HG03460 (cell line): ENCODE data around the gene MLC1.

ENCODE experiments used
- ATAC-seq: cut with Tn5 transposase; IDR thresholded peaks from one replicate; pipeline ENCODE4 v1.9.1; 2021; ENCODE audit not compliant: unreplicated experiment

The MLC1 gene

DNA sequence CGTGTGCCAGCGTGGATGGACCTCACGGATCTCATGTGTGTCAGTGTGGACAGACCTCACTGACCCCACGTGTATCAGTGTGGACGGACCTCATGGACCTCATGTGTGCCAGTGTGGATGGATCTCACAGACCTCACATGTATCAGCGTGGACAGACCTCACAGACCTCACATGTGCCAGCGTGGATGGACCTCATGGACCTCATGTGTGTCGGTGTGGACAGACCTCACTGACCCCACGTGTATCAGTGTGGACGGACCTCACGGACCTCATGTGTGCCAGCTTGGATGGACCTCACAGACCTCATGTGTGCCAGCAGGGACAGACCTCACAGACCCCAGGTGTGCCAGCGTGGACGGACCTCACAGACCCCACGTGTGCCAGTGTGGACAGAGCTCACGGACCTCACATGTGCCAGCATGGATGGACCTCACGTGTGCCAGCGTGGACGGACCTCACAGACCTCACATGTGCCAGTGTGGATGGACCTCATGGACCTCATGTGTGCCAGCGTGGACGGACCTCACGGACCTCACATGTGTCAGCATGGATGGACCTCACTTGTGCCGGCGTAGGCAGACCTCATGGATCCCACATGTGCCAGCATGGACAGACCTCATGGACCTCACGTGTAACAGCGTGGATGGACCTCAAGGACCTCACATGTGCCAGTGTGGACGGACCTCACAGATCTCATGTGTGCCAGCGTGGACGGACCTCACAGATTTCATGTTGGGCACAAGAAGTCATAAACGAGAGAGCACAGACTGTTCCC is 45.4 kb downstream of the MLC1 start:
- ATAC-seq = no peak

DNA sequence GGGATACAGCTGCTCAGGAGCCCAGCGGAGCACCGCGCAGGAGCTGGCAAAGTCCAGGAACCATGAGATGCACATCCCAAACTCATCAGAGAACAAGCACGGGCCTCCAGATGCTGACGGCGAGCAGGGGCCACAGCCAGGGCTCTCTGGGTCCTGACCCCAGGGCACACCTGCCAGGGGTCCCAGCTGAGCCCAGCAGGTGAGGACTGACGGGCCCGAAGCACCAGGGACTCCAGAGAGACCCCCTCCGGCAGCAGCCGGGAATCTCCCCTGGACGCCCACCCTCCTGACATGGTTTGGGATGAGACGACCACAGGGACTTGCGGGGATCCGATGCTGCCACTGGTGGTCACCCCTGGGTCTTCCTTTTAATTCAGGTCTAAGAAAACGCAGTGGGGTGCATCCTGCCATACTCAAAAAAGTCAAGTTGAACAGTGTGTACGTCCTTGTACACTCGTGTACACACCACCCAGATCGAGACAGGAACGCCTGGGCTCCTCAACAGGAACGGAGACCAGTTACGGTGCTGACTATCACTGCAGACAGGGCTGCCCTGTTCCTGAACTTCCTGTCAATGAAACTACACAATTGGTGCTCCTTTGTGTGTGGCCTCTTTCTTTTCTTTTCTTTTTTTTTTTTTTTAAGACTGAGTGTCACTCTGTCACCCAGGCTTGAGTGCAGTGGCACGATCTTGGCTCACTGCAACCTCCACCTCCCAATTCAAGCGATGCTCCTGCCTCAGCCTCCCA is 49.1 kb downstream of the MLC1 start:
- ATAC-seq = no peak

DNA sequence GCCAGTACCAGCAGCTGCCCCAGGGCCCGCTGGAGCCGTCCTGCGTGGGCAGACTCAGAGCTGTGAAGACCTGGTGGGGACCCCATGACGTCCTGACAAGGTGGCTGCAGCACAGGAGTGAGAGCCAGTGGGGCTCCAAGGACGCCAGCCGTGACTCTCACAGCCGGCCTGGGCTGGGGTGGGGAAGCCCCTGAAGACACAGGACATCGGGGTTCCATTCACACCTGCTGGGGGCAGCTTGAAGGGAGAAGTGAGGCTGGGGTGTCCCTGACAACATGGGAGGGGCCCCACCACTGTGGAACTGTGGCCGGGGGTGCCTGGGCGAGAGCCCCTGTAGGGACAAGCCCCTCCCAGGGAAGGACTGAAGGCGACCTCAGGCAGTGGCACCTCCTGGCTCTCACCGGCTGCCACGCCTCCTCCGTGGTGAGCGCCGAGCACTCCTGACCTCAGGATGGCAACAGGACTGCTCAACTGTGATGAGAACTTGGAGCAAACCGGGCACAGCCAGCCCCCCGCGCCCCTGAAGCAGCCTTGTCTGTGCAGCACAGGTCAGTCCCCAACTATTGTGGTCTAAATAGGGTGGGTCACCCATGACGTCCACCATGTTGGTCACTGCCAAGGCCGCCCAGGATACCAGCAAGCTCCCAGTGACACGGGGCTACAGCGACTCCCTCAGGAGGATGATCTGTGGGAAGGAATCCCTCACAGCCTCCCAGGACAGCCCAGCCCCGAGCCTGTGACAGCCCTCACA is 49.9 kb downstream of the MLC1 start:
- ATAC-seq = no peak

DNA sequence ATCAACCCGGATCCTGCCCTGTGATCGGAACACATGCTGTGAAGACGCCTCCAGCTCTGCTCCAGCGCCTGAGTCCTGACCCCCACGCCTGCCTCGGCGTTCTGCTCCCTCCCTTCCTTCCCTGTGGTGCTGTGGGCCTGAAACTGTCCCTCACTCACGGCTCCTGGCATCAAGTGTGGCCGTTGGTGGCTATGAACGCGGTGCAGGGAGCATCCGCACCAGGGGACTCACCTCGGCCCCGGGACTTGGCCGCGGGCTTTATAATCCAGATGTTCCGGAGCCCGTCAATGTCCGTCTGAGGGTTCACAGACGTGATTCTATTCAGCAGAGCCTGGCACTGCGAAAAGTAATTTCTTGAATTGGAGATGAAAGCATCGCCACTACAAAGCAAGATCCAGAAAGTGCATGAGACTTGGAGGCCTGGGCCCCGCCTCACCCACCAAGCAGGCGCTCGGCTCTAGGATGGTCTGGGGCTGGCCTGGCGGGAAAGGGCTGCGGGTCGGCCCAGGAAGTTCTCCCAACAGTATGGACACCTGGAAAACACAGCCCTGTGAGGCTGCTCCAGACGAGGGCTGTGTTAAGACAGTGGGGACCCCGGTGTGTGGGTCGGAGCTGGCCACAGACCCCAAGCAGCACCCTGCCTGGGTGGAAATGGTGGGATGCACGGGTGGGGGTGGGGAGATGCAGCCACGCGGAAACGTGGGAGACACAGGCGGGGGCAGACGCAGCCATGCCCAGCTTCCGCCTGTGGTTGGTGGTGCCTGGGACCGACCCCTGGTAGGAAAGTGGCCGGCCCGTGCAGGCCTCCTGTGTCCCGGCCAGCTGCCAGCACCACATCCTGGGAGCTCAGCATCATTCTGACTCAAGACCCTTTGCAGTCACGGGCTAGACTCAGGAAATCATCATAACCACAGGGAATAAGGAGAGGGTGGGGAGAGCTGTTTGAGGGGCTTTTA is 50.8 kb downstream of the MLC1 start:
- ATAC-seq = no peak

GRCh38 chr22:50032941-50033601 is 52.2 kb downstream of the MLC1 start:
- no peak for ATAC-seq

DNA sequence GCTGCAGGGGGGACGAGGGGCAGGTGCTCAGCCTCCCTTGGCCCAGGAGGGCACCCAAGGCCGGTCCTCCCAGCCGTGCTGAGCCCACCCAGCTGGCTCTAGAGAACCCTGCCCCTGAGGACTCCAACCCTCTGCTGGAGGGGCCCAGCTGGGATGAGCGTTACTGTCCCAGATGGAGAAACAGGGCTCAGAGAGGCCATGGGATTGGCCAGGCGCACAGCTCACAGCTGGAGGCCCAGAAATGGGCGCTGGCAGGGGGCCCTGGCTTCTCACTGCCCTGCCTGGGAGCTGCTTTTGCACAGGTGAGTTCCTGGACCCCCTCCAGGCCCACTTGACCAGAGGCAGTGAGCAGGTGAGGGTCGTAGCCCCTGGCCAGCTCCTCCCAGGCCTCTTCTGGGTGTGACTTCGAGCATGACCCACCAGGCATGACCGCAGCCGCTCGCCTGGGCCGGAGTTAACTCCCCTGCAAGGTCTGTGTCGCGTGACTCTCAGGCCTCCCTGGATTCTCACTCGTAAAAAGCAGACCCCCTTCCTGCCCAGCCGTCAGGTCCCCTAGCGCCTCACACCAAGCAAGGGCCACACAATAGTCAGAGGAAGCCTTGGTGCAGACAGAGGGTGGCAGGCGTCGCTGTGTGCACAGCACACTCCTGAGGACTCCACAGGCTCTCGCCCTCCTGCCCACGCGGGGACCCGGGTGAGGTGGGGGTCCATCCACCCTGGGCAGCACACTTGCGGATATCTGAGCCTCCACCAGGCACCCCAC is 52.9 kb downstream of the MLC1 start:
- ATAC-seq = no peak

DNA sequence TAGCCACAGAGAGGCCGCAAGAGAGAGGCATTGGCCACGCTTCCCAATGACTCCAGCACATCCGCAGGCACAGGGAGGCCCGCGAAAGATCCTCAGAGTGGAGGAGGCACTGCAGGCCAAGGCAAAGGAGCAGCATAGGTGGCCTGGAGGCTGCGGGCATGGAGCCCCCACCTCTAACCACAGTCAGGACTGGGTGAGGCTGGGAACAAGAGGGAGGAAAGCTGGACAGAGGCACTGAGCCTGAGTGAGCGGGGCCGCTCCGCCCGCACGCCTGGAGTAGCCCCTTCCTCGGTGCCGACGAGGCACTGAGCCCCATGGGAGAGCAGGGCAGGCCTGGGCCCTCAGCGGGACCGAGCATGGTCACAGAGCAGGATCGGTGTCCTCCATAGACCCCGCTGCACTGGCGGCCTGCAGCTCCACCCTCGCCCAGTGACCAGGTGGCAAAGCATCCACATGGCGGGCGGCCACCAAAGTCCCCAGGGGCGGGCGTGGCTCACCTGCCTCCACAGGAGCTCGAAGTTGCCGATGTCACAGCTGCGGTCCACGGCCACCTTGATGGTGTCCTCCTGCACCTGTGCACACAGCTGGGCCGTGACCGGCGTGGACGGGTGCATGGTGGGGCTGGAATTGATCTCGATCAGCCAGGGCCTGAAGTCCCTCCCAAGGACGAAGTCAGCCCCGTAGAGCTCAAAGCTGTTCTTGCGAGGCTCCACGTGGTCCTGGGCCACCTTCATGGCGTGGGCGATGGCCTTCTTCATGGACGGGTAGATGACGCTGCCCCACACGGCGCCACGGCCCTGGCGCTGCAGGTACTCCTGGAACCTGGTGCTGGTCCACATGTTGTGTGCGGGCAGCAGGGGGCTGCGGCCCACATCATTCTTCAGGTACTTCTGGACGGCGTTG is 53.8 kb downstream of the MLC1 start:
- no peak for ATAC-seq

DNA sequence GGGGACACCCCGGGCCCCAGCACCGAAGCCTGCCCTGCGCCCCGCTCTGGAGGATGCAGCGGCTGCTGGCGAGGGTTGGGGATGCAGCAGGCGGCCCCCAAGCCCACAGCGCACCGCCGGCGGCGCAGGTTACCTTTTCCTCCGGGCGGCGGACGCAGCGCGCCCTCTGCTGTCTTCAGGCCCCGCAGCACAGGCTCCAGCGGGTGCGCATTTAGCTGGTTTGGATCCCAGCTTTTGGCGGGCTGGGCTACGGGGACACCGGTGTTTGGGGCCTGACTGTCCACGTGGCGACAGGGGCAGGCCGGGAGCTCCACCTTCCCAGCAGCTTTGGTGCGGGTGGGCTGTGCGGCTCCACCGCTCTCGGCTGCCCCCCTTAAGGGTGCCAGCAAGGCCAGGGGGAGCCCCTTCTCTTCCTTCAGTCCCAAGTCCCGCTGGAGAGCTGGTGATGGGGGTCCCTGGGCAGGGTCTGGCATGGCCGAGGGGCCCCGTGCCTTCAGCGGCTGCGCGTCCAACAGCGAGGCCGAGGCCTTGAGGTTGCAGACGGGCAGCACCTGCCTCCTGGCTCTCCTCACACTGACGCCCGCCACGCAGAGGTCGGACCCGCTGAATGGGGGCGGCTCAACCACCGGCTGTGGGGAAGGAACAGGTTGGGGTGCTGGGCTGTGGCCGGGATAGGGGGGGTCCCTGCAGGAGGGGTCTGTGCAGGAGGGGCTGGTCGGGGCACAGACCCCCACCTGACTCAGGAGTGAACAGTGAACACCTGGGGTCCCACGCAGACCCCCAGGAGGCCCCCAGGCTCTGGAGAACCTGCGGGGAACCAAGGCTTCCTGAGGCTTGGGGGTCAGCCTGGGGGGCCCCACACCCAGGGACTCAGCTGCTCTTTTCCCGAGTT is 54.7 kb downstream of the MLC1 start:
- ATAC-seq = peak; percentile 57

DNA sequence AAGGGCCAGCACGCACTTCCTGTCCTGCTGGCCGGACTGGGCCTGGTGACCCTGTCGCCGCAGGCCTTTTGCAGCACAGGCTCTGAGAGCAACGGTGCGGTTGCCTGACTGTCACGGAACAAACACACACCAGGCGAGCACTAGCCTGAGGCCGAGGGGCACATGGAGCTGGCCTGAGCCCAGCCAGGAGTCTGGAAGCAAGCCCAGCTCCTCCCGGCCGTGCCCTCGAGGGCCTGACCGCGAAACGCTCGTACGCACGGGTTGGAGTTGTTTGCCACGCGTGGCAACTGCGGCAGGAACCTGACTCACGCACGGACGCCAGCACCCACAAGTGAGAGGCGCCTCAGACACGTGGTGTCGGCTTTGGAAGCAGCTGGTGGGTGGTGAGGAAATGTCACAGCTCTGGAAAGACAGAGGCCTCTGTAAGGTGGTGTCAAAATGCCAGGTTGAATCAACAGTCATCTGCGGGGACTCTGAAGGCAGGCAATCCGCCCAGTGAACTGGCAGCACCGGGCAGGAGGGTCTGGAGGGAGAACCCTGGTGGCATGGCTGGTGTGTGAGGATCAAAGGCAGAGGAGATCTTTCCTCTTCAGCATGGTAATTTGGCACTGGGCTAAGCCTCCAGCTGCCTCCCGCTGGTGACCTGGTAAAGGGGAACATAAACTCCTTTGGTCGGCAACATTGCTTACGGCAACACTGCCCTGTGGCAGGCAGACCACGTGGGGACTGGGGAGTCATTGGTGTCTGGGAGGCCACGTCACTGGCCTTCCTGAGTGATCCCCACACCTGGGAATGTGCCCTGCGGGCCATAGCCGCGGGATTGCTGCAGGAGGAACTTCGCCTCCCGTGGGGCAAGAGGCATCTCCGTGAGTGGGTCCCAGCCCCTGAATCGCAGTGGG is 57.3 kb downstream of the MLC1 start:
- no peak for ATAC-seq

DNA sequence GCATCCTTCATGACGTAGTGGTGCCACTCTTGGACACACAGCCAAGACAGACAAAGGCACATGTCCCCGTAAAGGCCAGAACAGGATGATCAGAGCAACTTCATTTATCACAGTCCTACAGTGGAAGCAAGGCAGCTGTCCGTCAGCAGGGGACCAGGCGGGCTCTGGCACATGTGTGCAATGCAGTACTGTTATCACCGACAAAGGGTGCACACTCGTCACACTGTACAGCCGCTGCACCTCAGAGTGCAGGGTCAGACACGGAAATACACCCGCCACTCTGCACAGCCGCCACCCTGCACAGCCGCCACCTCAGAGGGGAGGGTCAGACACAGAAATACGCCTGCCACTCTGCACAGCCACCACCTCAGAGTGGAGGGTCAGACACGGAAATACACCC is 59.2 kb downstream of the MLC1 start:
- ATAC-seq = no peak

DNA sequence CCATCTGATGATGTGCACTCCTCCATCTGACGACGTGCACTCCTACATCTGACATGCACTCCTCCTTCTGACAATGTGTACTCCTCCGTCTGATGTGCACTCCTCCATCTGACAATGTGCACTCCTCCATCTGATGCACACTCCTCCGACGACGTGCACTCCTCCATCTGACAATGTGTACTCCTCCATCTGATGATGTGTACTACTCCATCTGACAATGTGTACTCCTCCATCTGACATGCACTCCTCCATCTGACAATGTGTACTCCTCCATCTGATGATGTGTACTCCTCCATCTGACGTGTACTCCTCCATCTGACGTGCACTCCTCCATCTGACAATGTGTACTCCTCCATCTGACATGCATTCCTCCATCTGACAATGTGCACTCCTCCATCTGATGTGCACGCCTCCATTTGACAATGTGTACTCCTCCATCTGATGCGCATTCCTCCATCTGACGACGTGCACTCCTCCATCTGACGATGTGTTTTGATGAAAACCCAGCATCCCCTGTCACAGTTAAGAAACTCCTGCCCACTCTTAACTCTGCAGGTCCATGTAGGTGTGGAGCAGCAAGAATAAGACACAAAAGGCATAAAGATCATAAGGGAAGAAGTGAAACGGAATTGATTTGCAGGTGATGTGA is 62.9 kb downstream of the MLC1 start:
- no peak for ATAC-seq

- no peak for ATAC-seq
These were observed 64.6 kb downstream of the MLC1 start for GRCh38 chr22:50020606-50021005.

- ATAC-seq = no peak
These were observed 65.9 kb downstream of the MLC1 start for GRCh38 chr22:50019316-50019715.

DNA sequence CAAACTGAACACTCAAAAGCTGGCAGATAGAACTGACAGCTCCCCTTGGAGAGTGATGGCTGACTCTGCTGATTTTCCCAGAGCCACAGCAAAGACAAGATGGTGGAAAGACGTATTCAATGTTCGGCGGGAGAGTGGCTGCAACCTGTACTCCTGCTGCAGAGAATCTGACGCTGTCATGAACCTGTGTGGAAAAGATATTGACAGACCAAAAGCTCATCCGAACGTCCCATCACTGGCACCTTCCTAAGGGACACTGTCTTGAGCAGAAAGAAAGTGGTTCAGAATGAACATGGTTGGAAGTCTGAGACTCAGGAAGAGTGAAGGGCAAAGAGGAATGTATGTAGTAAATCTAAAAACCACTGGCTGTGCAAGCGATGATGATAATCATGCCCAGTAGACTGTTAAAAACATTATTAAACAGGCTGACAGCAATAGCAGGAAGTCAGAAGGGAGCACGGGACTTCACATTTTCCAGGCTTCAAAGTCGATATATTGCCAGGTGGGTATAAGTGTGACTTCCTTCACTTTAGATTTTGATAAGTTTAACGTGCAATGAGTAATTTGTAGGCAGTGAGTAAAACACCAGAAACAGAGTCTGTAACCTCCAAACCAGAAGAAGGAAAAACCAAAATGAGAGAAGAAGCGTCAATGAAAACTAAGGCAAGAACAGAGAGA is 66.5 kb downstream of the MLC1 start:
- no peak for ATAC-seq

DNA sequence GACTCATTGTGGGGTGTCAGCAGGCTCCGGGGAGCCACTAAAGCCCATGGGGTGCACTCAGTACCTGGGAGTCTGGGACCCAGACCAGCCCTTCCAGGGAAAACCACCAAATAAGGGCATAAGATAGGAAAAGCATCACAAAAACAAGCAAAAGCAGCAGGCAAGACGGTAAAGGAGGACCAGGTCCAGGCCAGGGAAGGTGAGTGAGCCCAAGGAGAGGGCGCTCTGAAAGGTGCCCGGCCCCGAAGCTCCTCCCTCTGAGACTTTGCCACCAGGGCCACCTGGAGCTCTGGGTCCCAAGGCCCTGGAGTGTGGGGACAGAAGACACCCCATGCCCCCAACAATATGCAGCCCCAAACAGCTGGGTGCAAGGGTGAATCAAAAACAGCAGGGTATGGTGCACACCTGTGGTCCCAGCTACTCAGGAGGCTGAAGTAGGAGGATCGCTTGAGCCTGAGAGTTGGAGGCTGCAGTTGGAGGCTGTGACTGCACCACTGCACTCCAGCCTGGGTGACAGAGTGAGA is 67.5 kb downstream of the MLC1 start:
- ATAC-seq = no peak
